Activated CD4-positive, alpha-beta T cell treated with anti-CD3 and anti-CD28 coated beads, Interleukin-2, amount 50 U/mL, for 4 hours (primary cell): Measurements from ENCODE around the gene GADD45GIP1.

ENCODE experiments used
- DNase-seq, 2 experiments: peaks; one replicate each; pipeline ENCODE4 v3.0.0-alpha.2; 2020

Gene GADD45GIP1

GRCh38 chr19:12956446-12957388, at the start of gene GADD45GIP1:
GADD45GIP1 (minus strand) TSS chr19:12957223; CDS start chr19:12957212, 11 bp downstream.
- peak; percentile 79 to 80 for DNase-seq

- DNase-seq: no peak
Measured at GRCh38 chr19:13005861-13006370, 48.9 kb upstream of the GADD45GIP1 start.

GRCh38 chr19:13005253-13005652, 48.2 kb upstream of the GADD45GIP1 start:
- DNase-seq: no peak

GRCh38 chr19:13004273-13004672, 47.2 kb upstream of the GADD45GIP1 start:
- DNase-seq: no peak

GRCh38 chr19:13003081-13003480, 46.1 kb upstream of the GADD45GIP1 start:
- no peak for DNase-seq

GRCh38 chr19:13002166-13002898, 45.3 kb upstream of the GADD45GIP1 start:
- DNase-seq: no peak

GRCh38 chr19:13001502-13002165, 44.6 kb upstream of the GADD45GIP1 start:
- DNase-seq: no peak

GRCh38 chr19:13001166-13001501, 44.1 kb upstream of the GADD45GIP1 start:
- DNase-seq: no peak

GRCh38 chr19:12997967-12998940, 41.2 kb upstream of the GADD45GIP1 start:
- DNase-seq: no peak

- DNase-seq: no peak
Measured at GRCh38 chr19:12997179-12997966, 40.4 kb upstream of the GADD45GIP1 start.

GRCh38 chr19:12996406-12997094, 39.5 kb upstream of the GADD45GIP1 start:
- no peak for DNase-seq

- peak in 1 of 2 experiments; percentile 13 for DNase-seq
Measured at GRCh38 chr19:12995596-12996405, 38.8 kb upstream of the GADD45GIP1 start.

GRCh38 chr19:12994701-12995595, 37.9 kb upstream of the GADD45GIP1 start, which contains the start of gene NFIX:
NFIX (plus strand) TSS chr19:12995475; CDS start chr19:12995838, 363 bp downstream.
- DNase-seq: peak; percentile 63 to 66

GRCh38 chr19:12993562-12993961, 36.5 kb upstream of the GADD45GIP1 start:
- DNase-seq: no peak

GRCh38 chr19:12992729-12993128, 35.7 kb upstream of the GADD45GIP1 start:
- no peak for DNase-seq

GRCh38 chr19:12991296-12991695, 34.3 kb upstream of the GADD45GIP1 start:
- DNase-seq: no peak

GRCh38 chr19:12990853-12991252, 33.8 kb upstream of the GADD45GIP1 start:
- no peak for DNase-seq

- DNase-seq: no peak
Measured at GRCh38 chr19:12990431-12990830, 33.4 kb upstream of the GADD45GIP1 start.
